GM19455 (cell line): ENCODE results near the gene NOD2.

Source experiments
- ATAC-seq: cut with Tn5 transposase; IDR thresholded peaks from one replicate; pipeline ENCODE4 v1.9.1; 2021; ENCODE audit not compliant: unreplicated experiment

Gene NOD2

DNA sequence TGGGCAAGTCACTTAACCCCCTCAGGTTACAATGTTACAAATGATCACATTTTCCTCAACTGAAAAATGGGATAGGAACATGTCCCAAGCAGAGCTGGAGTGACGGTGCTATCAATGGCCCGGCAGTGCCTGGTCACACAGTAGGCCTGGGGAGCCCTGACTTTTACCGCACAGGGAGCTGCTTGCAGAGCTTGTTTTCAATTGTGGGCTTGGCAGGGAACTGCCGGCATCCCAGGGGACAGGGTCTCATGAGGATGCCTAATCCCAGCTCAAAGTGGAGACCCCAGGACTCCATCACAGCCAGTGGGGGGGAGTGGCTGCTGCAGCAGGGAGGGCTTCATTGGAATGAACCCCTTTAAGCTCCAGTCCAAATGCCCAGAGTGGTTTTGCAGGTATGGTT lies 23.7 kb upstream of the NOD2 start:
- no peak for ATAC-seq

DNA sequence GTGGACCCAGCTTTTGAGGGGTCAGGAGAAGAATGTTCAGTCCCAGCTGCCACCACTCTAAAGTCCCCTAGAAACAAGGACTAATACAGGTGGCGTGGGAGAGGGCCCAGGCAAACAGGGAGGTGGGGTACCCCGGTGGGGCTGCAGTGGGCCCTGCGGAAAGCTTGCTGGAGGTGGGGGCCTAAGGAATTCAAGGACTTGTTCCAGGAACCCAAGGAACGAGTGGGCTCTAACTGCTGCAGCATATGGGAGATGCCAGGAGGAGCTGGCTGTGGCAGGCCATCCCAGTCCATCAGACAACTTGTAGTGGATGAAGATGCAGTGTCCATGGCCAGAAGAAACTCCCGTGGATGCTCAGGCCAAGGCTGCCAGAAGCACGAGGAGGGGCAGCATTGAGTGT lies 22.9 kb upstream of the NOD2 start:
- no peak for ATAC-seq

DNA sequence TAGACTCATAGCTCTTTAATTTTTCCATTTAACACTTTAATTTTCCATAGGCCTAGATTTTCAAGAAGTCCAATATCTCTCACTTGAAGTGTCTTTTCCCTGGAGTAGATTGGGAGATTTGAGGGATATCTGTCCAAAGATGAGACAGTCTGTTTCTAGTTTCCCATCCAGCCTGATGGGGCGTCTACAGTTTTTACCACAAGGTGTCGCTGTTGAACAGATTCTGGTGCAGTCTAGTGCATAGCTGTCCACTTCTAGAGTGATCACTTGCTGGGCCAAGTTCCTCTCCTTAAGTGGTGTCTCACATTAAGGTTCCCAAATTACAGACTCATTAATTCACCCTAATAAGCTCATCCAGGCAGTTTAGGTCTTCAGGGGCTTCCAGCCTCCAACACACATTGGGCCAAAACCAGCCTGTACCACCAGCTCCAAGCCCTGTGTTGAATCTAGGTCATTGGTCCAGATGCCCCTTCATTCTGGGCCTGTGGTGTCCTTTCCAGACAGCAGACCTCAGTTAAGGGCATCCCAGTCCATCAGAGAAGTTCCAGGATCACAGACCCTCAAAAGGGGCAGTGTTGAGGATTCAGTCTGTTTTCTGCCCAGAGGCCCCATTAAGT lies 21.7 kb upstream of the NOD2 start:
- ATAC-seq, result no peak

DNA sequence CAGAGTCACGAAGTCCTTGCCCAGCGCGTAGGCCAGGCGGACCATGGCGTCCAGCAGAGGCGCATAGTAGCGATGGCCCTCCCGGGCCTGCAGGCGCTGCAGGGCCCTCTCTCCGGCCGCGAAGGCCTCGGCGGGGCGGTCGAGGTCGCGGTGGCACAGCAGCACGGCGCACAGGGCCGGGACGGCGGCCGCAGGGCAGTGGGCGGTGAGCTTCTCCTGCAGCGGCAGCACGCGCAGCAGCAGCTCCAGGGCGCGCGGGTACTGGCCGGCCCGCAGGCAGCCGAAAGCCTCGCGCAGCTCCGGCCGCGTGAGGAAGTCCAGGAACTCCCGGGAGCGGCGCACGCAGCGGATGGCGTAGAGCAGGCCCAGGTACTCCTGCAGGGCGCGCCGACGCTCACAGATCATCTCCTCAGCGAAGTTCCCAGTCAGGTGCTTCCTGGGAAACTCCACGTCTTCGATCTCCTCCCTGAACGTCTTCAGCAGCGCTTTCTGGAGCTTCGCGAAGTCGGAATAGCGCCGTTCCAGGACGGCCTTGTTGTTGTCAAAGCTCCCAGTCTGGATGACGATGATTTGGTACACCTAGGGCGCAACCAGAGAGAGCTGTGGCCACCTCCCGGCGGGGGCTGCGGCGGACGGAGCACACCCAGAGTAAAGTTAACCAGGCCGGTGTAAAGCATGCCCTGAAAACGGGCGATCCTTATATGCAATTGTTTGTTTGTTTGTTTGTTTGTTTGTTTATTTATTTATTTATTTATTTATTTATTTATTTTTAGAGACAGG lies 19.7 kb upstream of the NOD2 start:
- ATAC-seq, result no peak

DNA sequence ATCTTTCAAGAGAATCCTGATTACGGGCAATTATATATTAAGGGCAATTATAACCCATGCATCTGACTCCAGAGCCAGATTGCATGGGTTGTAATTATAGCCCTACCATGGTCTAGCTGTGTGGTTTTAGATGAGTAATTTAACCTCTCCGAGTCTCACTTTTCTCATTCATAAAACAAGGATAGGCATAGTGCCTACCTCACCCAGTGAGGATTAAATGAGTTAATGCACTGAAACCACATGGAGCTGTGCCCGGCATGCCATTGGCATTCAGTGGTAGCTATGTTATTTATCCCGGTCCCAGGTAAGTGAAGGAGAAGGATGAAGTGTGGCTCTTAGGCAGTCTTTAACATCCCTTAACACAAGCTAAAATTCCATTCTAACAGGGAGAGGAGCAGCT lies 18.6 kb upstream of the NOD2 start:
- ATAC-seq, result no peak

DNA sequence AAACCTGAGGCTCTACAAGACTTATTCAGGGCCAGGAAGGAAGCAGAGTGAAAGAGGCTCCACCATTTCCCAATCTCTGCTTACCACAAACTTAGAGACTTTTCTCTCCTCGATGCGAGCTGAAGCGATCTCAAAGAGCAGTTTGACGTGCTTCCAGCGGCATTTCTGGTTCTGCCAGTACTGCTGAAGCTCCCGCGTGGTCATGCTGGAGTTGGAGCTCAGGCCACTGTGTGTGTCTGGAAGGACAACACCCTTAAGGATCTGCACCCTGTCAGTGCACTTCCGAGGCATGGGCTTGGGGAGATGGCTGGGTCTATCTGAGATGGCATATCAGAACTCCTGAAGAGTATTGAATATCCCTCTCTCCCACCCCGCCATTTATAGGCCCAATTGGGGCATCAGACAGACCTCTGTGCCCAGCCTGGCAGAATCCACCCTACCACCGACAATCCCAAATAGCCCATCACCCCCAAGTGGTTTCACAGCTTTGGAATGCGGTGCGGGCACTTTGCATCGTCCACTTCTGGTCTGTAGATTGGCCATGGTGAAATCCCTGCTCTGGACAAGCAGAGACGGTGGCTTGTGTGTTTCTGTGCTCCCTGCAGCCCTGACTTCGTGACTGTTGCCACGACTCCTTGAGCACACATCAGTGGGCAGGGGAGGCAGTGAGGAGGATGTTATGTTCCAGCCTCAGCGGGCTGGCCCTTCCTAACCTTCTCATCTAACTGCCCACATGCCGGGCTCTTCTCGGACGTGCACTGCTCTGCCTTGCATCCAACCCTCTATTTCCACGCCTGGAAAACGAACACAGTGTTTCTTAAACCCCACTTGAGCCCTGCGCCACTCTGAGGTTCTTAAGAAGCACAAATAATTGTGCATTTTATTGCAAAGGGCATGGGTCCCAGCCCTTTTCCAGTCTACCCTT lies 17.5 kb upstream of the NOD2 start:
- ATAC-seq, result no peak

DNA sequence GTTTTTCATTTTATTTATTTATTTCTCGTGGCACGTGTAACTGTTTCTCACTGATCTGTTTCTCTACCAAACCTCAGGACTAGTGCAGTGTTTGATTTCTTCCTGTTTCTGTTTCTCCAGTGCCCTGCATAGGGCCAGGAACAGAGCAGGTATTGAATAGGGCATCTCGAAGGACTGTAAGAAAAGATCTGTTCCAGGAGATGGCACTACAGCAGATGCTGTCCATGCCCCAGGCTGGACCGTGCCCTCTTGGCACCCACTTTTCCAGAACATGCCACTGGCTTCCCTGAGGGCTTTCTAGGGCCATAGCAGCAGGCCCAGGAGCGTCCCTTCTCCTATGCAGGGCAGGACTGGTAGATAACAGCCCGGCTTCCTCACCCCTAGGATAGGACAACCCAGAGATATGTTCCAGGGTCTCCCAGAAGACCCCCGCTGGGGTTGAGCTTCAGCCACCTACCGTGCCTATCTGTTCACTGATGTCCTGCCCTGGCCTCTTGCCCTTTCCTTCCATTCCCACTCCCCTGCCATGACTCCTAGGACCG lies 16.7 kb upstream of the NOD2 start:
- no peak for ATAC-seq

DNA sequence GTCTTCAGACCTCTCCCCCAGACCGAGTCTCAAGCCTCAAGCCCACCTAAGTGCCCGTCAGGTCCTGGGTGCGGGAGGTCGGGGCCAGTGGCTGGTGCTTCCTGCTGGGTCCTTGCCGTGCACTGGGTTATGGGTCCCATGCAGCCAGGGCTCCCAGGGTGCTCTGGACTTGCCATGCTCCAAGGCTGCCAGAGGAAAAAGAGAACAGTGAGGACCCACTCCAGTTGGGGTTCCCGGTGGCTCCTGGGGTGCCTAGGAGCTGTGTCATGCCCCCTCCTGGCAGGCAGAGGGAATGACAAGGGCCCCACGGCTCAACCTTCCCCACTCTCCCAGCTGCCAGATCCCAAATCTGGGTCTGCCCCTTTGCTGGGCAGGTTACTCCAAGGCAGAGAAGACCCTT lies 16.1 kb upstream of the NOD2 start:
- no peak for ATAC-seq

DNA sequence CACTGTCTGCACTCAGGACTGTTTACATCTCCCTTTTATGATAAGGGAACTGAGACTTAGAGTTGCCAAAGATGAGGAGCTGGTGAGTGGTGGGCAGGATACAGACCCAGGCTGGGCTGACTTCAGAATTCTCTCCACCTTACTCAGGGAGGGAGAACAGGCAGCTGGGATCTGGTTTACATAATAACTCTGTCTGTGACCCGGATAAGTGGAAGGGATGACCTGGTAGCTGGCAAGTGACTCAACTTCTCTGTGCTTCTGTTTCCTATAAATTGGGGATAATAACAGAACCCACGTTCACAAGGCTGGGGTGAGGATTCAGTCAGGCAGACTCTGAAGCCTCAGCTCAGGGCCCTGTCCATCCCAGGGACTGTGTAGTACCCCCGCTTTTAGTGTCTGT lies 14.9 kb upstream of the NOD2 start:
- ATAC-seq, result no peak

DNA sequence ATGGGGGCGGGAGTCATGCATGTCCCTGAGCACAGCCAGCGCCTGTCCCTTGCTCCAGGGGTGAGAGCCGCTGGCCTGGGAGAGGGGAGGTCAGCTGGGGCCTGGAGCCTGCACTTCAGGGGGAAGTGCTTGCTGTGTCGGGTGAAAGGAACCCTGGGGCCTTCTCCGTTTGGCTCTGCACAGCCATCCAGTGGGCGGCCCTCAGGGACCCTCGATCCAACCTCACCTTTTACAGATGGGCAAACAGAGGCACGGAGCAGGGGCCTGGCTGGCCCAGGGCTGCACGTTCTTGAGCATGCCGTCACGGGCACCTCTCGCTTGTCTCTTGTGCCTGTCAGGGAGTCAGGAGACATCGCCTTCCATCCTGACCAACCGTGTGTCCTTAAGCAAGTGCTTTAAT lies 14.1 kb upstream of the NOD2 start:
- no peak for ATAC-seq

DNA sequence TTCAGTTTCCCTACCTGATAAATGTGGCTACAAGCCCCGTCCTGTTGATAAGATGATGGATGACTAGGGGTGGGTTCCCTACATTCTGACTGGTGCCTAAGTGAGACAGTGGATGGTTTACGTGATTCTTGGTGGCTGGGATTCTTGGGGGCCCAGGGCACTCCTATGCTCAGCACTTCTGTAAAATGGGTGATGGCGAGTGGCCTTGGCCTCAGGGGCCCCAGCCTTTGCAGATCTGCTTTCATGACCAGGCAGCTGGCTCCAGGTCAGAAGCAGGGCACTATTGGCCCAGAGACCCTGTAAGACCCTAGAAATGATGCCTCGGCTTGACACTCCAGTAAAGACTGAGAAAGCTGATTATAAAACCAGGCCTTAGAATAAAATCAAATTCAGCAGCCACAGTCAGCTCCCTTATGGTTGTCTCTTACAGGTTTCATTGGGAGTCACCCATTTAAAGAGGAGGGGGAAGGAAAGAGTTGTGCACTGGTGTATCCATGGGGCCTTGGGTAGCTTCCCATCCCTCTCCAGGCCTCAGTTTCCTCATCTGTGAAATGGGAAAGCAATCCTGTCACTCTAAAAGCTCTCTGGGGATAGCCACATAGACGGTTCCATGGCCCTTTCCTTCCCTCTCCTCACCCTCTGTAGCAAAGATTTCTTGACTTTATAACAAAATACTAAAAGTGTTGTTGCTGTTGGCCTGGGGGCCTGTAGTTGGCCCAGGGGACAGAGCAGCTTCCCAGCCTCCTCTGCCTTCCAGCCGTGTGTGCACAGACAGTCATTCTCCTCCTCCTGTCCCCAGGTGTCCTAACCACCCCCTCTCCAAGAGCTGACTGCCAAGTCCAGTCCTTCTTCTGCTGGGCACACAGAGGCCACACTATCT lies 13.5 kb upstream of the NOD2 start:
- no peak for ATAC-seq

DNA sequence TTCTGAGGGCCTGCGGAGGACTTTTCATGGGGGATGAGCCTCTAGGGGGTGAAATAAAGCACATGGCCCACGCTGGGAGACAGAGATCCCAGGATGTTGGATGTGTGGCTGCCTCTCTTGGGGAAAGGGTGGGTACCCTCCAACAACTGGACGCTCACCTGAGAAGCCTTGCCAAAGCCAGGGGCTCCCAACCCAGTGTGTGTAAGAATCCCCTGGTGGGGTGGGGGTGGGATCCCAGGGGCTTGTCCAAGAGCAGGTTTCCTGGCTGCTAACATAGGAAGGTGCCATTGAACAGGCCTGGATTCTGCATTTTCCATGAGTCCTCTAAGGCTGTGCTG lies 12.9 kb upstream of the NOD2 start:
- ATAC-seq, result no peak

DNA sequence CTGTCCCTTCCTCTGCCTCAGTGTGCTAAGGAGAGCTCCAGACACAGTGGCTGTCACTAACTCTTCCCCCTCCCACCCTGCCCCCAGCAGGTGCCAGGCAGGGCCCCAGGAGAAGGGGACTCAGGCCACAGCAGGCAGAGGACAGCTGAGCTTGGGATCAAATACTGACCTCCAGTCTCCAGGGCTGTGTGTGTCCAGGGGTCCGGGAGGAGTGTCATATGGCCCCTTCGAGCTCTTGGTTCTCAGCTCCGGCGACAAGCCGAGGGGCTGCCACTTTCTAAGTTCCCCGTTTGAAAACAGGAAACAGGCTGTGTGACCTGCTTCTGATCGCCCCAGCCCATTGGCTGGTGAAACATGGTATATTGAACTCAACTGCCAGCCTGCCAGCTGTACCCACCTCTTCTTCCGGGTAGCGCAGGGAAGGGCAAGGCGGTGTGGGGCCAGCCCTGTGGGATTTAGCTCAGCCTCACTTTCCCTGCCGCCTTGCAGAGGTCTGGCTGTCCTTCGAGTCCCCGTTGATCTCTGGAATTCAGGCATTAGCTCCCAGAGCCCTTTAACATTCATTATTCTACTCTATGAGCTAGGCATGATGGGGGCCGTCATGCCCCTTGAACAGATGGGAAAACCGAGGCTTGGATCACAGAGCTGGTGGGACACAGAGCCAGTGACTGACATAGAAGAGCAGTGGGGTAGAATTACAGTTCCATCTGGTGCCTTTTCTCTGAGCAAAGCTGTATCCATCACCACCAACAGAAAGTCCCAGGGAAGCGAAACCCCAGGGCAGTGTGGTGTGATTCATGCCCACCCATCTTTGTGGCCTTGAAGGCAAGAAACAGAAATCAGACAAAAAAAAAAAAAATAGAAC lies 12.2 kb upstream of the NOD2 start, which contains the start of gene SNX20:
Gene SNX20 (minus strand): TSS at position 292 of the 865 bp plus-strand sequence. CDS start 3,786 bp downstream, outside the sequence.
- ATAC-seq, result peak; percentile 48

DNA sequence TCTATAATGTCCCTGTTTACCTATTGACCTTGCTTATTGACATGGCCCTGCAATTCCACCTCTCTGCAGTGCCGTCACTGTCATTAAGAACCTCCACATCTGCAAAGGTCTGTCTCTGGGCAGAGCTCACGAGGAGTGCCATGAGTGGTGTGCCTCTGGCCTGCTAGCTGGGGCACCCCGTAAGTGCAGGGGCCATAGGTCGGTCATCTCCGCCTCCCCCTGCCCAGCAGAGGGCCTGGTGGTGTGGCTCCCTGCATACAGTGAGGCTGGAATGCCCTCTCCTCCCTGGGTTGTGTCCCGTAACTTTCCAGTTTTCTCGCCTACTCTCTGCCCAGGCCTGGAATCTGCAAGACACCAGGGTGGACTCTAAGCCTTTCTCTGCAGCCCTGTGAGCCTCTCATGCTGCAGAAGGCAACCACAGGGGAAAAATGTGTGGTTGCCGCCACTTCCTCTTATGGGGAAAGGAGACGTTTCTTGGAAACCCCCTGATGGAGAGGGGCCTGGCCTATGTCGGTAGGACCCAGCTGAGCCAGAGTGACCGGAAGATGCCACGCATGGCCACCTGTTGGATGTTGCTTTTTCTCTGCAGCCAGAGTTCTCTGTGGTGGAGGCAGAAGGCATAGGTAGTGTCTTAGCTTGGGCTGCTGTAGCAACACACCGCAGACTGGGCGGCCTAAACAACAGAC lies 9.6 kb upstream of the NOD2 start:
- peak; percentile 60 for ATAC-seq

DNA sequence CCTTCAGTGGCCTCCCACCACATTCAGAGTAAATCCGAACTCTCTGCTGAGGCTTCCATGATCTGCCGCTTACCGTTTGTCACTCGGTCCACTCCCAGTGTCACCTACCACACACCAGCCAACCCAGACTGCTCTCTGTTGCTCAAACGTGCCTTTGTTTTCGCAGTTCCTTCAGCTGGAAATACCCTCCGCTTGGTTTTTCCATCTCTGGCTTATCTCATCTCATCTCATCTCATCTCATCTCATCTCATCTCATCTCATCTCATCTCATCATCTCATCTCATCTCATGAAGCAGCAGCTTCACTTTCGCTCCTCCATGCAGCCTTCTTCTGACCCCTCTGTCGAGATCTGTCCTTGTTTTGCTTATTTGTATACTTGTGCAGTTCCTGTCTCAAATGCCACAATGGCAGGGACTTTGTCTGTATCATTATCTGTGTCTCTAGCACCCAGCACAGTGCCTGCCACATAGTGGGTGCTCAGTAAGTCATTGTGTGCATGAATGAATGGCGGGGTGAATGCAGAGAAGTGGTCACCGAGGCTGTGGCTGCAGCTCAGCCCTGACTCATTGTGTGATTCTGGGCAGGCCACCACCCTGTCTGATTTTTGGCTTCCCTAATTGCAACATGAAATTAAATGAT lies 8.5 kb upstream of the NOD2 start:
- no peak for ATAC-seq

DNA sequence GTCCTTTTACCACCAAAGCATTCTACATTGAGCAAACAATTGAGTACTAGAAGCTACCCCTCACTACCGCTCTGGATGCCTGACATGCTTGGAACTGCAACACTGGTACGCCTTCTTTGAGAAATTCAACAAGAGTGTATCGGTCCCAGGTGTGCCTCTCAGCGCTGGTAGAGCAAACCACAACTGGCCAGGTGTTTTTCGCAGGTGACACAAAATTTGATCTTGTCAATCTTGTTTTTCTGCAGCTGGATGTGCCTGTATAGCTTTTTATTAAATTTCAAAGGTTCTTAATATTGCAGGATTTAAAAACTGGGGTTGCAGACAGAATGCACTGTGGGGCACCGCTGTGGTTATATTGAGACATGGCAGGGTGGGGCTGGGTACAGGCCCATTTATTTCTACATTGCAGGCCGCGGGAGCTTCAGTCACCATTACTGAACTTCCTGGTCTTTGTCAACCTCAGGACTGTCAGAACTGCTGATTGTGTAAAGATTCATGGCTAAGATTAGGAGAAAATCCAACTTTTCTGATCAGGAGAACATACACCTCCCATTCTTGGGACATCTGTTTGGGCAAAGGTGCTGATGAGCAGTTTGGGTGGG lies 7.8 kb upstream of the NOD2 start:
- no peak for ATAC-seq

DNA sequence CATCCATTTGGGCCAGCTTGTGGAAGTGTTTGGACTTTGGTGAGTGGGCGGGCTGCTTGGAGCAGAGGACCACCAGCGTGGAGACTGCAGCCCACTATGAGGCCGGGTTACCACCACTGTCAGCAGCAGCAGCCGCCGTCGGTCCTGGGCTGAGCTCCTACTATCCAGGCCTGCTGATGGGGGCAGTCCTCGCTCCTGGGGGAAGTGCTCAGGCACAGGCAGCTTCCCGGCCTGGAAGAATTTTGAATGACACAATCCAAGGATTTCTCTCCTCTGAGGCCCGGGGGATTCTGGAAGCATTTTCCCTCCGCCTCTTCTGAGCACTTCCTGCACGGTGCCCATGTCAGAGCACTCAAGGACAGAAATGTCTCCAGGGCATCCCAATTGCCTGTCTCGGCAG lies 5.3 kb upstream of the NOD2 start:
- no peak for ATAC-seq

DNA sequence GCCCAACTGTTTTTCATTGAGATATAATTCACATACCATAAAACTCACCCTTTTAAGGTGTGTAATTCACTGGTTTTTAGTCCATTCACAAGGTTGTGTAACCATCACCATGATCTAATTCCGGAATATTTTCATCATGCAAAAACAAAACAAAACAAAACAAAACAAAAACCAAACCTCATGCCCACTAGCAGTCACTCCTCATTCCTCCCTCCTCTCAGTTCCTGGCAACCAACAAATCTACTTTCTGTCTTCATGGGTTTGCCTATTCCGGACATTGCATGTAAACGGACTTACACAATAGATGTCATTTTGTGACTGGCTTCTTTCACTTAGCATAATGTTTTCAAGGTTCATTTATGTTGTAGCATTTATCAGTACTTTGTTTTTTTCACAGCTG lies 4.5 kb upstream of the NOD2 start:
- ATAC-seq, result no peak
